Measurements from ENCODE around the gene SLC9A1.

The SLC9A1 gene

GRCh38 chr1:27070390-27071048, 84.4 kb downstream of the SLC9A1 start:
- DNase-seq (ENCODE audit: low spot score) = no peak

GRCh38 chr1:27068922-27069321, 86.0 kb downstream of the SLC9A1 start:
- no peak for DNase-seq (ENCODE audit: low spot score)

GRCh38 chr1:27065999-27066630, 88.8 kb downstream of the SLC9A1 start:
- DNase-seq (ENCODE audit: low spot score) = no peak

GRCh38 chr1:27060891-27061290, 94.0 kb downstream of the SLC9A1 start:
- no peak for DNase-seq (ENCODE audit: low spot score)

- no peak for DNase-seq (ENCODE audit: low spot score)
Measured at GRCh38 chr1:27058966-27059669, 95.8 kb downstream of the SLC9A1 start.

- DNase-seq (ENCODE audit: low spot score) = no peak
Measured at GRCh38 chr1:27057801-27058625, 96.9 kb downstream of the SLC9A1 start.

GRCh38 chr1:27057389-27057788, 97.5 kb downstream of the SLC9A1 start:
- DNase-seq (ENCODE audit: low spot score) = no peak

GRCh38 chr1:27053977-27054753, 100.8 kb downstream of the SLC9A1 start:
- no peak for DNase-seq (ENCODE audit: low spot score)

- DNase-seq (ENCODE audit: low spot score) = no peak
Measured at GRCh38 chr1:27052527-27052926, 102.4 kb downstream of the SLC9A1 start.

- no peak for DNase-seq (ENCODE audit: low spot score)
Measured at GRCh38 chr1:27049607-27050006, 105.3 kb downstream of the SLC9A1 start.

GRCh38 chr1:27049100-27049499, 105.8 kb downstream of the SLC9A1 start:
- DNase-seq (ENCODE audit: low spot score) = no peak
